Urinary bladder (tissue), 4 donors: ENCODE results near the gene DTD2. TPM values are rescaled to one million over a fixed set of nuclear protein-coding genes. Genes with fewer than 3 reads are reported as not detected.

ENCODE experiments used
- DNase-seq: peaks from one replicate; pipeline ENCODE4 v3.0.0-alpha.2; 2015; ENCODE audit errors: extremely low spot score
- H3K27ac ChIP-seq: one replicate; pipeline ENCODE4 v1.5.1; 2013; ENCODE audit warnings: low read depth, mild to moderate bottlenecking, moderate library complexity
- H3K36me3 ChIP-seq: one replicate; pipeline ENCODE4 v1.6.1; 2013; ENCODE audit warnings: mild to moderate bottlenecking, moderate library complexity; ENCODE audit not compliant: insufficient read depth
- H3K4me1 ChIP-seq: one replicate; pipeline ENCODE4 v1.6.1; 2013; ENCODE audit warnings: mild to moderate bottlenecking, moderate library complexity; ENCODE audit not compliant: insufficient read depth
- H3K4me3 ChIP-seq: one replicate; pipeline ENCODE4 v1.5.1; 2013; ENCODE audit warnings: low read depth, low read length
- WGBS: extraction: QIAGEN DNeasy Blood & Tissue Kit; methylation state at CpG from one replicate; pipeline ENCODE4 v1.1.7; 2013; 5-methylcytosine and 5-hydroxymethylcytosine counted together
- polyA plus RNA-seq: library from polyadenylated mRNA; stranded (reverse); fragments of 200-250 nt; gene quantifications from one replicate; pipeline ENCODE4 v1.2.3, GENCODE V29; 2013
- total RNA-seq: library from RNA; depleted of rRNA; stranded (reverse); fragments of >200 nt; gene quantifications from one replicate; pipeline ENCODE4 v1.2.3, GENCODE V29; 2014
- donor health status: healthy with polysubstance abuse.
- donor health status: healthy.

The DTD2 gene
- total and polyA plus RNA-seq, 2 donors, result 13.6 to 39.1 TPM

- H3K36me3 ChIP-seq, result no peaks in the 10 kb centered on the region
- H3K27ac ChIP-seq, result no peak overlapping the region
- H3K4me3 ChIP-seq, result no peak overlapping the region
- 99% methylated on average over 1 of the region's 1 CpG for WGBS
- no peaks in the 10 kb centered on the region for H3K4me1 ChIP-seq
- no peak for DNase-seq
Observed at GRCh38 chr14:31408421-31408820, 48.9 kb downstream of the DTD2 start.

- H3K4me1 ChIP-seq, result no peaks in the 10 kb centered on the region
- H3K36me3 ChIP-seq, result no peaks in the 10 kb centered on the region
- no peak for DNase-seq
- 83% methylated on average over 4 of the region's 4 CpGs for WGBS
- no peak overlapping the region for H3K4me3 ChIP-seq
- no peak overlapping the region for H3K27ac ChIP-seq
Observed at GRCh38 chr14:31405599-31406232, 51.6 kb downstream of the DTD2 start.

- WGBS, result 98% methylated on average over 8 of the region's 8 CpGs
- Histone ChIP-seq H3K4me3 (no peak overlapping the region), H3K4me1 (no peaks in the 10 kb centered on the region), H3K27ac (no peak overlapping the region), H3K36me3 (no peaks in the 10 kb centered on the region)
- no peak for DNase-seq
Observed at GRCh38 chr14:31405106-31405505, 52.2 kb downstream of the DTD2 start.

GRCh38 chr14:31403707-31404106 lies 53.6 kb downstream of the DTD2 start:
- 94% methylated on average over 3 of the region's 3 CpGs for WGBS
- H3K4me1 ChIP-seq, result no peaks in the 10 kb centered on the region
- no peak overlapping the region for H3K27ac ChIP-seq
- no peaks in the 10 kb centered on the region for H3K36me3 ChIP-seq
- H3K4me3 ChIP-seq, result no peak overlapping the region
- no peak for DNase-seq

- Histone ChIP-seq H3K27ac (no peak overlapping the region), H3K36me3 (no peaks in the 10 kb centered on the region), H3K4me1 (no peaks in the 10 kb centered on the region), H3K4me3 (no peak overlapping the region)
- DNase-seq, result no peak
- 74% methylated on average over 2 of the region's 2 CpGs for WGBS
Observed at GRCh38 chr14:31402764-31403439, 54.4 kb downstream of the DTD2 start.

- Histone ChIP-seq H3K27ac (no peak overlapping the region), H3K4me1 (no peaks in the 10 kb centered on the region), H3K4me3 (no peak overlapping the region), H3K36me3 (no peaks in the 10 kb centered on the region)
- 96% methylated on average over 3 of the region's 3 CpGs for WGBS
- no peak for DNase-seq
Observed at GRCh38 chr14:31401369-31401932, 55.9 kb downstream of the DTD2 start.

GRCh38 chr14:31400031-31400638 lies 57.2 kb downstream of the DTD2 start:
- no peaks in the 10 kb centered on the region for H3K4me1 ChIP-seq

More at GRCh38 chr14:31400031-31400638, 57.2 kb downstream of the DTD2 start:
- no peak for DNase-seq
- no peak overlapping the region for H3K4me3 ChIP-seq
- no peaks in the 10 kb centered on the region for H3K36me3 ChIP-seq
- WGBS, result 89% methylated on average over 5 of the region's 5 CpGs
- H3K27ac ChIP-seq, result no peak overlapping the region

Other genes with a start within 250 kb of the DTD2 start
- 364 TPM for gene HECTD1, start 249.7 kb downstream of the DTD2 start, total RNA-seq
- gene HECTD1, start 249.7 kb downstream of the DTD2 start, polyA plus RNA-seq, result 66.8 TPM
- 74.8 TPM for gene HEATR5A, start 37.0 kb downstream of the DTD2 start, total RNA-seq
- 12.0 TPM for gene HEATR5A, start 37.0 kb downstream of the DTD2 start, polyA plus RNA-seq
- not detected for gene GPR33, start 30.5 kb upstream of the DTD2 start, total RNA-seq
- gene GPR33, start 30.5 kb upstream of the DTD2 start, polyA plus RNA-seq, result not detected
- 24.6 TPM for gene NUBPL, start 103.9 kb upstream of the DTD2 start, total RNA-seq
- 7.2 TPM for gene NUBPL, start 103.9 kb upstream of the DTD2 start, polyA plus RNA-seq